Mesenteric fat pad (tissue), 1 donor: ENCODE results near the gene MINDY1. TPM values are rescaled to one million over a fixed set of nuclear protein-coding genes. Genes with fewer than 3 reads are reported as not detected.
A peak's percentile ranks its signal among the peaks of the same experiment; 100 is the strongest.

Source experiments
- DNase-seq: peaks from one replicate; pipeline ENCODE4 v3.0.0-alpha.2; 2020; ENCODE audit warnings: low spot score
- total RNA-seq: library from RNA; stranded (reverse); fragmentation: NEBNext Ultra II Directional; extraction: Animal tissue kit (Norgen Biotek cat#: 25700); gene quantifications from one replicate; pipeline ENCODE4 v1.2.1, GENCODE V29; 2021
- donor health status: DM: yes; HTN: yes; CAD: no.

MINDY1 gene
- total RNA-seq, 1 donor from 2014 or later = 18.6 TPM

DNA sequence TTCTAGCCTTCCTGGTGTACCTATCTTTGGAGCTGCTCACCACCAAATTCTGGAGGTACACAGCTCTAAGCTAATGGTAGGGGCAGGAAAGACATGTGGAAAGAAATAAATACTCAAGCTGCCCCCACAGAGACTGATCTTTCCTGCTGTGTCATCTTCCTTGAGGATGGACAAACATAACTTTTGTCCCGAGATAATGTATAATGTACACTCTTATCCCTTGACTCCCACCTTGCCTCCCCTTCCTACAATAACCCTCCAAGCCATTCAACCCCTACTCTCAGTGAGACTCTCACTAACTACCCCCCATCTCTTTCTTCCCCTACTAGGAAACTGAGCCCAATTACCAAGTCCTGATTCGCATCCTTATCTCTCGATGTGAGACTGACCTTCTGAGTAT is 12.5 kb downstream of the MINDY1 start:
- no peak for DNase-seq

DNA sequence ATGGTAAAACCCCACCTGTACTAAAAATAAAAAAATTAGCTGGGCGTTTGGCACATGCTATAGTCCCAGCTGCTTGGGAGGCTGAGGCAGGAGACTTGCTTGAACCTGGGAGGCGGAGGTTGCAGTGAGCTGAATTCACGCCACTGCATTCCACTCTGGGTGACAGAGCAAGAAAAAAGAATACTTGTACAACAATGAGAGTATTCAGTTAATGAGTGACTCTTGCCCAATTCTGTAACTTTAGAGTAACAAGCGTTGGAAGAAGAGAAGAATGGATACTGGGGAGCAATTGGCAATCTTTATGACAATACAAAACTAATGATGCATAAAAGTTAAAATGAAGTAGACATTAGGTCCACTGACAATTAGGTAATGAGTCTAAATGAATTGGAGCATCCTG is 14.1 kb downstream of the MINDY1 start:
- no peak for DNase-seq

DNA sequence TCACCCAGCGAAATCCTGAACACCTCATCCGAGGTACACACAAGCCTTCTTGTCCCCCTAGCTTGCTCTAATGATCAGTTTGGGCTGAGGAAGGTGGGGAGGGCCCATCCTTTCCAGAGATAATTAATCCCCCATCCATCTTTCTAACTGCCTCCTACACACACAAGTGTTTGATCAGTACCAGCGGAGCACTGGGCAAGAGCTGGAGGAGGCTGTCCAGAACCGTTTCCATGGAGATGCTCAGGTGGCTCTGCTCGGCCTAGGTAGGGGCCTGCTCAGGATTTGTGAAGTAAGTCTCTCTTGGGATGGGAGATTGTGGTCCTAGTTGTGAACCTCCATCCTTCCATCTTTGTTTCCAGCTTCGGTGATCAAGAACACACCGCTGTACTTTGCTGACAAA is 18.8 kb downstream of the MINDY1 start:
- DNase-seq = no peak

DNA sequence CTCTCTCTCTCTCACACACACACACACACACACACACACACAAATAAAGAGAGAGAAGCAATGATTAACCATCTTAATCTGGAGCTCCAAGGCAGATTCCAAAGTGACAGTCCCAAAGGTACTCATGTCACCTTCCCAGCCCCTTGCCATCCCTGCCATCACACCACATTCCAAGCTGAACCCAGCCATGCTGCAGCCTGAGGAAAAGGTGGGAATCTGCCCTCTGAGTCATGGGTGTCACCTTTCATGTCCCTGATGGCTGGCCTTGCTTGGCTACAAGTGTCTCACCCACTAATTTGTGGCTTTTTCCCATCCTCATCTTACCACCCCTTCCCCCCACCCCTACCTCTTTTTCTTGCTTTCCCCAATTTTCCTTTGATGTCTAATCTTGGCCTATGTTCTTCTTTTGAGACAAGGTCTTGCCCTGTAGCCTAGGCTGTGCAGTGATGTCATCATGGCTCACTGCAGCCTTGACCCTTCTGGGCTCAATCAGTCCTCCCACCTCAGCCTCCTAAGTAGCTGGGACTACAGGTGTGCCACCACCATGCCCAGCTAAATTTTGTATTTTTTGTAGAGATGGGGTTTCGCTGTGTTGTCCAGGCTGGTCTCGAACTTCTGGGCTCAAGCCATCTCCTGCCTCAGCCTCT is 21.4 kb downstream of the MINDY1 start:
- DNase-seq = no peak

DNA sequence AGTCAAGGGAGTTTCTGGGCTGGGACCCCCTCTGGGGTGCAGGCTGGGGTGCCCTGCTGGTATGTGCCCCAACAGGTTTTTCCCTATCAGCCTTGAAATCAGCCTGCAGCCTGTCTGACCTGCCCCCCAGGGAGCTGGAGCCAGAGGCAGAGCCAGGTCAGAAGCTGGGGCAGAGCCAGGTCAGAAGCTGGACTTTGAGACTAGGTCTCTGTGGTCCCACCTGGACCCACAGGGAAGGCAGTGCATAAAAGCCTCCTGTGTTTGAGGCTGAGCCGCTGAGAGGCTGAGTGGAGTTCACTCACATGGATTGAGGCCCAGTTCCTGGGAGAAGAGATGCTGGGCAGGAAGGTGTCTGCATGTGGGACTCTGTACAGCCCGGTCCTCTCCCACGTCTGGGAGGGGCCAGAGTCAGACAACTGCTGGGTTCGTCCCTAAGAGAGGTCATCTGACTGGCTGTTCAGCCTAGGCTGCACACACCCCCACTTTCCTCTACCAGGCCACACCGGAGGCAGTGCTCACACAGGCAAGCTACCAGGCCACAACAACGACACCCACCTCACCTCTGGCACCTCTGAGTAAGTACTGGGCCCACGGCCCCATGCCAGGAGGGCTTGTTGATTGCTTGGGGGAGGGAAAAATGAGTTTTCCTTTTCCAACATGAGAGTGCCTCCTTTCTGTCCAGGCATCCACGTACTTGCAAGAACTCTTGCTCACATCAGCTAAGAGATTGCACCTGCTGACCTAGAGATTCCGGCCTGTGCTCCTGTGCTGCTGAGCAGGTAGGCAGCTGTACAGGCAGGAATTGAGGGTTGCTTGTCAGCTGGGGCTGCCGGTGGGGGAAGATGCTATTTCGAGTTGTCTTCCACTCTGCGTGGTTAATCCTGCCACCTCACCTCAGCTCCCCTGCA is 24.6 kb downstream of the MINDY1 start, which contains the start of gene ANXA9:
Gene ANXA9 (plus strand): TSS at position 488 of the 908 bp plus-strand sequence. CDS start 814 bp downstream, outside the sequence.
- DNase-seq = no peak

DNA sequence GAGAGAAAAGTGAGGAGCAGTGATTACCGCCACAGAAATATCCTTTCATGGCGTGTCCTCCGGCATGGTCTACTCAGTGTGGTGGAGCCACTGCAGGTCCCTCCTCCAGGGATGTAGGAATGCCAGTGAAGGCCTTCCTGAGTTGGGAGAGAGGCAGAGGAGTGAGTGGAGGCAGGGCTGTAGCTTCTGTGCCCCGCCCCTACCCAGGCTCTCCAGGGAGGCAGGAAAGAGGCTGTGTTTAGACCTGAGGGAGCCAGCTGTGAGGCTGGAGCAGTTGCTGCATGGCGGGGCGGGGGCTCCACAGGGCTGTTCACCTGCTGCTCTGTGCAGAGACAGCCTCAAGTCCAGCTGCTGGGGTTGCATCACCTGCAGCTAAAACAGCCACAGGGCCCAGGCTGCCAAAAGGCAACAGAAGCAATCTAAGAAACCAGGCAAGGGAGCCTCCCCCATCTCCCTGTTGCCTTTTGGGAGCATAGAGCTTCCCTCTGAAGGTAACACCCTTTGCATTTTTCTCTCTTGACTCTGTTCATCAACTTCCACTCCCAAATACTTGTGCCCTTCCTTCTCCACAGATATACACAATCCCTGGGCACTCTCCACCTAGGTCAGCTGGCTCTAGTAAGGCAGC is 25.4 kb downstream of the MINDY1 start:
- DNase-seq = no peak

DNA sequence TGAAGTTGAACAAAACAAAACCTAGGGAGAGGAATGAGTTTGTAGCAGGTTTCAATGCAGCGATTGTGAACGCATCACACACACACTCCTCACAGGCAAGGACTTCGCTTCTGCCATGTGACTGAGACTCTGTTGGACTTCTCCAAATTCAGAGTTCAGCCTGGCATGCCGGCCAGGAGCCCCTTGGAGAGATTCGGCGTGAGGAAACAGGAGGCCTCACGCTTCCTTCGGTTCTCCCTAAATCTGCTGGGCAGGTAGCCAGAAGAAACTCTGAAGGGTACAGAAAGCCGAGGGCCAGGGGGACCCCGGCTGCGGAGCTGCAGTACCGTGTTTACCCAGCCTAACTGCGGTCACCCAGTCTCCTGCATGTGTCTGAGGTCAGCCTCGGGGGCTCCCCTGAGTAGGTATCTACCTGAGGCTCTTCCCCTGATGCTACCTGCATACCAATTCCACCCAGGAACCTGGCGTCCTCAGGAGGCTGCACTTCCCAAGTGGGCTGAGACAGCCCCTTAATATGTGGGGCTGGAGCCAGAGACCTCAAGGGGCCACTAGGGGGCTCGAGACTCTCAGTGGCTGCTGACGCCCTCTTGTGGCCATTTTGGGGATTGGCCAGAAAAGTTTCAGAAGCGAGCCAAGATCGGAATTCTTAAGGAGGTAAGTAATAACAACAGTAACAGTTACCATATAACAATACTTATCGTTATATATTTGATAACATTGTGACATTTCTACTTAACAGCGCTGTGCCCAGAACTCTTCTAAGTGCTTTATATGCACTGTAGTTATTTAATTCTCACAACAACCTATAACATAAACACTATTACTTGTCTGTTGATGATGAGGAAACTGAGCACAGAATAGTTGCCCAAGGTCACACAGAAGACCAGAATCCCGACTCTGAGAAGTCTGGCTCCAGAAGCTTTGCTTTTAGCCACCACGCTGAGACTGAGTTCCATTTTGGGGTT is 27.3 kb downstream of the MINDY1 start:
- DNase-seq = peak; percentile 94

DNA sequence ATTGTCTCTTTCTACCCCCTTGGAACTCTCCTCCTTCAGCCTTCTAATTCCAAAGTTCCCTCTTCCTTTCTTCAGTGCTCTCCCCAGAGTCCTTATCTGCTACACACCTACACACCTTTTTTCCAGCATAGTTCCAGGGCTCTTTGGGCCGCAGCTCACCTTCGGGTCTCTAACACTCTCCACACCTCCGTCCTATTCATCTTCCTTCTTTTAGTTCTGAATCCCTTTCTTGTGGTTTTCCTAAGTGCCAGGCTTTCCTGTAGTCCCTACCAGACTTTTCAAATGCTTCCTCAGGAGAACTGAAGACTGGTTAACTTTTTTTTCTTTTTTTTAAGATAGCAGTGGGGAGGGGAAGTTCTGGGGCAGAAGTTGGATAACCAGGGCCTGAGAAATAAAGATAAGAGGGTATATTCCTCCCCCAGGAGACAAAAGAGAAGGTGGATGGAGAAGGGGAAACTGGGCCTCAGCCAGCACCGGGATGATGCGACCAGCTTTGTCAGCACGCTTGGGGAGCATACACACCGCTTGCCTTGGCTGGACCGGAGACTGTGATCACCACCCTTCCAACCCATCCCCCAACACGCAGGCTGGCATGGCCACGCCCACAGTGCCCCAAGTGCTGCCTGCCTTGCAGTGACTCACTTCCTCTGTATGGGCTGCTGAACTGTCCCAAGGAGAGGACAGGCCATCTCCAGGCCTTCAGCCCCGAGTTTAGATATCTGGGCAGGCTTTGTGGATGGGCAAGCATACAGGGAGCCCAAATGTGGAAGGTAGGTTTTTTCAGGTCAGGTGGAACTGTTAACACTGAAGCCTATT is 29.6 kb downstream of the MINDY1 start:
- peak; percentile 92 for DNase-seq

DNA sequence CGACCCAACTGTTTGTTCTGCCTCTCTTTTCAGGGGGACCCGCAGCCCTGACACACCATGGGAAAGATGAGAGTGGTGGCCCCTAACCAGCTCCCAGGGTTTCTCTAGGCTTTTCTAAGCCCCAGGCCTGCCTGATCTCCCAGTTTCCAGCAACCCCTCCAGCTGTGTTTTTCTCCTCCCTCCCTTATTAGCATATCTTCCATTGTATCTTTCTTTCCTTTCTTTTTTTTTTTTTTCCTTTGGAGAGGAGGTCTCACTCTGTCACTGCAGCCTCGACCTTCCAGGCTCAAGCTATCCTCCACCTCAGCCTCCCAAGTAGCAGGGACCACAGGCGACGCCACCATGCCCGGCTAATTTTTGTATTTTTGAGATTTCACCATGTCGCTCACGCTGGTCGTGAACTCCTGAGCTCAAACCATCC is 30.3 kb downstream of the MINDY1 start:
- no peak for DNase-seq

DNA sequence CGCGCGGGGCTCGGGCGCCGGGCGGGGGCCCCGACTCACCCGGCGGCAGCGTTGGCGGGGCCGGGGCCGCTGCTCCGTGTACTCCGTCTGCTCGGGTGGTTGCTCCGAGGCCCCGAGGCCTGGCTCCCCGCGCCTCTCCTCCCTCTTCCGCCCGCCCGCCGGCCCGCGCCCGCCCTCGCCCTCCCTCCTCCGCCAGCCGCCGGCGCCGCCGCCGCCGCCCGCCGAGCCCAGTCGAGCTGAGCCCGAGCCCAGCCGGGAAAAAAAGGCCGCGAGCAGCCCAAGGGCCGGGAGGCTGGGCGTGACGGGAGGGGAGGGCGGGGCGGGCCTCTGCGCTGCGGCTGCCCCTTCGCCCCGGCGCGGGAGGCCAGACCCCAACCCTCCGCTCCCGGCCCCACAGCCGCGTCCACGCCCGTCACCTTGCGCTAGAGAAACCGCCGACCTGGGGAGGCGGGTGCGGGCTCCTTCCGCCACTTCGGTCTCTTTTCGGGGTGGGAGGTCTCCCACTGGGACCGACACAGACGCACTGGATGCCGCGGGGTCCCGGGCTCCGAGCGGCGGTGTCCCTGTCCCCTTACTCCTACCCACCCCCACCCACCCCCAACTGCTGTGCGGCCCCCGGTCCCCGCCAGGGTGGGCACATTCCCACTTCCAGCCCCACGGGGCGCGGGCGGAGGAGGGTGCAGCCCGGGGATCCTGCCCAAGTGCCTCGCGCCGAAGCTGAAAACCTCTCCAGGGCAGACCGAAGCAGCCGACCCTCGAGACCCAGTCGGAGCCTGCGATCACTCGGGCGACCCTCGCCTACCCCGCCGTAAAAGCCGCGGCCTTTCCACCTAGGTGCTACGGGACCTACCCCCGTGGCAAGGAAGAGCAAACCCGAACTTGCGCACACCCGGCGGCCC is 31.9 kb downstream of the MINDY1 start, which contains the start of gene CERS2:
Gene CERS2 (minus strand): TSS at position 256 of the 899 bp plus-strand sequence. CDS start 5,745 bp downstream, outside the sequence.
- peak; percentile 96 for DNase-seq

DNA sequence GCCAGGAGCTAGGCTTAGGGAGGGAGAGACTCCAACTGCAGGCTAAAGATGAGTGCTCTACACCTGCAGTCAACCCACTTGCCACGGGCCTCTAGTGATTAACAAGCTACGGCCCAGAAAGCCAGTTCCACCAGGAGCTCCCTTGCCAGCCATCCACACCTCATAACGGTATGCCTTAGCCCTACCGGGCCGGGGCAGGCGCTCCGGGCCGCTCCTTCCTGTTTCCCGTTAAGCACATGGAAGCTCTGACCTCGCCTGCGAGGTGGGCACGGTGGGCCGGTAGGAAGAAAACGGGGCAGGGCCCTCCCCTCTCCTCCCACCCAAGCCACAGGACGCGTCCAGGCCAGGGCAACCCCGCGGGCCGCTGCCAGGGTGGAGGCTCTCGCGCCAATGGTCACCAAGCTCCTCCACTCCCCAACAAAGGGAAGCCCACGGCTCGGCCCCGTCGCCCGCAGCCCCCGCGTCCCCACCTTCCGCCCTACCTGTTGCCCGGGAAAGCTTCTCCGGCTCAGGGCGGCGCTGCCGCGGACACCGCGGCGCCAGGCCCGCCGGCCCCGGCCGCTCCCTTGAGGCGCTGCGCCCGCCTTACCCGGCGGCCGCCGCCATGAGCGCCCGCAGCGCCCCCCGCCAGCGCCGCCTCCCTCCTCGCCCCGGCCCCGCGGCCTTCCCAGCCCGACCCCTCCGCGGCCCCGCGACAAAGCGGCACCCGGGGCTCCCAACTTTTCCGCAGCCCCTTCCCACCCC is 32.7 kb downstream of the MINDY1 start:
- no peak for DNase-seq

DNA sequence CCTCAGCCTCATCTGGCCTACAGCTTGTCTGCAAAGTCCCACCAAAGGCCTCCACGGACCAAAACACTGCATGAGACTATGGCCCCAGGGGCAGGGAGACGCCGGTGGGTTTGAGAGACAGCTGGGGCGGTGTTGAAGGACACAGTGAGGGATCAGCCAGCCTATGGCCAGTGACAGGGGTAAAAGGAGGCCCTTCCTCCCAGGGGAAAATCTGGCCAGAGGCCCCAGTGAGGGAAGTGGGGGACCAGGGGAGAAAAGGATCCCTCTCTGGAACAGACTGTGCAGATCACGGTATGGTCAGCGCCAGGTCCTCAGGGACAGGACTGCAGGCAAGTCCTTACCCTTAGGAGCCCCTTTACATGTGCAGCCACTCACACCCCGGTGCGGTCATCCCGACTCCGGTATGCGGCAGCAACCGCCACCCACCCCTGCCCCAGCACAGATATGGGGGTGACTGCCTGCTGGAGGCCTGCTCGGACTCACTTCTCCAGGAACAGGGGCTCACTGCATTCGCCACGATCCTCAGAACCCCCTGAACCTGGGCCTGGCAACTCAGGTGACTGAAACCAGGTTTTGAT is 33.4 kb downstream of the MINDY1 start:
- no peak for DNase-seq

DNA sequence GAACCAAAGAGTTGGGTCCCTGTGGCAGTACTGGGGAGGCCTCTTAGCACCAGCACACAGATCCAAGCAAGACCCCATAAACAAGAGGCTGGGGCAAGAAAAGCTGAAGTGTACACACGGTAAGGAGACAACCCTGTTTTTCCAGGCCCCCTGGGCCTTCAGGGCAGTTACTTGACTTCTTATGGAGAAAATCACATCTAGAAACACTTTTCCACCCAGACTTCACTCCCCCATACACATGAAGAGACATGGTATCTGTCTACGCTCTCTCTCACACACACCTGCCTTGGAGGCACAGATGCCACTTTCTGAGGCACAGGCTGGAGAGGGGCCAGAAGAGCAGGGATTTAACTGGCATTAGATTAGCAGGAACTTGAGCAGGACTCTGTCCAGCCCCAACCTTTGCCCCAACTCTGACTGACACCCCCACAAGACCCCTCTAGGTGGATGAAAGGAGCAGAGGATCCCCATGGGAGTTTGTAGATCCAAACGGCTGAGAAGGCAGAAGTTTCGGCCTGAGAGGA is 34.2 kb downstream of the MINDY1 start:
- DNase-seq = no peak

DNA sequence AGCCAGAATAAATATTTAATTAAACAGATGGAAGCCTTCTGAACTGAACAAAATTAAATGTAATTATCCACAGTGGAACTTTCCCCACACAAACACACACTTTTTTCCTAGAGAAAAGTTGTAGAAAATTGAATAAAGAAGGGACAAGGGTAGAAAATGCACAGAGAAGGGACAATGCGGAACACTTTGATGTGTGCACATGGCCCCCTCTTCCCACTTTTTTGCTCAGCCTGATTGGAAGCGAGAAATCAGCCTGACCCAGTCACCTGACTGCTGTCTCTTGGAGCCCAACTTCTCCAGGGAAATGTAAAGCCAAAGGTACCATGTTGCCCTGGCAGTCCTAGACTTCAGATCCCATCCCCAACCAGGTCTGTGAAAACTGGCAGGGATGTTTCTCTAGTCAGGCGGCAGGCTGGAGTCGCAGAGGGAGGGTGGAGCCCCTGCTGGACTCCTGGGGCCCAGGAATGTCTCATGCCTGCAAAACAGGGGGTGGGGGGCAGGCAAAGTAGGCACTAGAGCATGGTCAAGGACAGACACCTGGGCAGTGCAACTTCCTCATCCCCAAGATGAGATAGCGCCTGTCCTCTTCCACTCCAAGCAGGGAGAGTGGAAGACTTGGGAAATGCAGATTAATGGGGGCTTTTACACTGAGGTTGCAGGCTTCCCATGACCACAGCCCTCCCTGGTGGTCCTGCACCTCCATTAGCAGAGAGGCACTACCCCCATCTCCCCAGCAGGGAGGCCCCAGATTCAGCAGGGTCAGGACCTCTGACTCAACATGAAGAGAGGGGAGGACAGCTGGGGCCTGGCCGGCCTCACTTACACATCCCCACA is 34.9 kb downstream of the MINDY1 start:
- no peak for DNase-seq

DNA sequence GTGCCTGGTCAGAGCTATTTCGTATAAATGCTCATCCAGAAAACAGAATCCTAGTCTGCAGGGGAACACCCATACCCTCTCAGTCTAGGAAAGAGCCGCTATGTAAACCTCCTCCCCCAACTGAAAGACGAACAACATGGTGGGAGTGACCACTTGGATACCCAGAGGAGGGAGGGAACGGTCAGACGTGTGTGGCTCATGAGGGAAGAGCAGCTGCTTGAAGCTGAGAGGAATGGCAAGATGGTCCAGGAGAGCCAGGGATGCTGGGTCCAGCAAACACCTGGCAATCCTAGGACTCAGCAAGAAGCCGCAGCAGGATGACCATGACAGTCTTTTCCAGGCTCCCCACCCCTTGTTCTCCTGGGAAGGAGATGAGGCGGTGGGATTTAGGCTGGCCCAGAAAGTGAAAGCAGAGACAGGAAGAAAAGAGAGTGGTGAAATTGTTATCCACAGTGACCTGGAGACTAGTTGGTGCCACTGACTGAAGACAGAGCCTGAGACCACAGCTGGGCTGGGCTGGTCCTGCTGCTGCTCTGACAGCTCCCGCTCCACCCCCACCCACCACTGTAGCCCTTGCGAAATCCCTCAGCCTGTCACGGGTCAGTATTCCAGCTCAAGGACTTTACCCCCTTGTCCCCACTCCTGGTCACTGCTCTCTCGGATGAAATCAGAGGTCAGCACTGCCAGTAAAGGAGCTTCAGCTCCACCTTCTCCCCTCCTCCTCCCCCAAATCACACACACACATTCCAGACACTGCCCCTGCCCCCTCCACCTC is 35.7 kb downstream of the MINDY1 start:
- DNase-seq = no peak

DNA sequence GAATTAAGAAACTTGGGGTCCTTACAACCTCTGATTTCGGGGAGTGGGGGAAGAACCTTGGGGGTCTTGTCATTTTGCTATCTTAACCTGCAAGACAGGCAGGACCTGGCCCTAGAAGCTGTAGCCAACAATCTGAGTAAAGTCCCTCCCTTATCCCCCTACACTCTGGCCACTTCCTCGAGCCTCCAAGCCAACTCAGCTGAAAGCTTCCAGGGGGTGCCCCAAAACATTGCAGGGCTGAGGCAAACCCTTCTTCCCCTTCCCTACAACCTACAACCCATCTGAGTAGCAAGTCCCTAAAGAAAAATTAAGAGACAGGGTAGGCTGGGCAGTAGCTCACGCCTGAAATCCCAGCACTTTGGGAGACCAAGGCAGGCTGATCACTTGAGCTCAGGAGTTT is 37.1 kb downstream of the MINDY1 start:
- DNase-seq = no peak
